Measurements from ENCODE around the gene CELF4.

CELF4 gene

GRCh38 chr18:37409878-37410277 is 155.7 kb downstream of the CELF4 start:
- no peak overlapping the region for H3K27ac ChIP-seq (ENCODE audit: low read depth, low read length)
- no peaks in the 10 kb centered on the region for H3K36me3 ChIP-seq (ENCODE audit: low read length)
- no peak for TF ChIP-seq CTCF (IDR thresholded peaks at IDR 0.05; ENCODE audit: insufficient read depth, low read length, poor library complexity, severe bottlenecking)
- TF ChIP-seq EZH2phosphoT487 (conservative IDR thresholded peaks at IDR 0.05; ENCODE audit: low read length), result no peak
- H3K9me2 ChIP-seq (replicated peaks; ENCODE audit: insufficient read depth, low read length), result no peaks in the 10 kb centered on the region
- H4K20me1 ChIP-seq (ENCODE audit: low read depth, low read length), result no peaks in the 10 kb centered on the region
- no peak overlapping the region for H2AFZ ChIP-seq (ENCODE audit: low read depth, low read length, severe bottlenecking)
- no peak overlapping the region for H3K4me2 ChIP-seq (ENCODE audit: low read depth, low read length, poor library complexity, severe bottlenecking)
- no peaks in the 10 kb centered on the region for H3K9me3 ChIP-seq (ENCODE audit: insufficient read depth, low read length)
- H3F3A ChIP-seq (ENCODE audit: insufficient read depth), result no peaks in the 10 kb centered on the region
- no peak overlapping the region for H3K9ac ChIP-seq (ENCODE audit: low read length)
- no peaks in the 10 kb centered on the region for H3K27me3 ChIP-seq (ENCODE audit: low read length)
- H3K4me3 ChIP-seq (ENCODE audit: insufficient read depth, low read length, poor library complexity, severe bottlenecking), result no peak overlapping the region
- H3K79me2 ChIP-seq (ENCODE audit: insufficient read depth, low read length), result no peaks in the 10 kb centered on the region

DNA sequence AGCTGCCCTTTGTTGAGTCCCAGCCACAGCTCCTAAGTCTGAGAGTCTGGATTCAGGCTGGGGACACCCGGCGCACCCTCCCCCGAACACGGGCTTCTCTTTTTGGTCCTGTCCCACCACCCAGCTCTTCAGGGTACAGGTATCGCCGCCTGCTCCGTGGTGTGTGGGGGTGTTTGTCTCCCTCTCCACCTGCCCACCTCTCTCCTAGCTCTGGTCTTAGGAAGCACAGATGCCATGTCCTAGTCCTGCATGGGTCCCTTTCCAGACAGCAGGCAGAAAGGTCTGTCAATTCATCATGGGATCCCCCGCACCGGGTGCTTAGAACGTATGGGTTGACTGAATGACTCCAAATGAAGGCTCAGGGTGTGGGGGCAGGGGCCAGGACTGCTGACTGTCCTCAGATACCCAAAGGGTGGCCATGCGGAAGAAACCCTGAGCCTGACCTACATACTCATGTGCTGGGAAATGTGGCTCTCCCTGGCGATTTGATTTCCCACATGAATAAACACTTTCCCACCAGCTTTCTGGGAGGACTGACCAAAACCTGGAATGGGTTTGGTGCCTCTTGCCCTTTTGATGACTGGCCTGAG is 156.8 kb downstream of the CELF4 start:
- Histone ChIP-seq H3K9me3 (ENCODE audit: insufficient read depth, low read length) (no peaks in the 10 kb centered on the region), H3K4me2 (ENCODE audit: low read depth, low read length, poor library complexity, severe bottlenecking) (no peak overlapping the region), H3K9ac (ENCODE audit: low read length) (no peak overlapping the region), H3K27ac (ENCODE audit: low read depth, low read length) (no peak overlapping the region), H3K36me3 (ENCODE audit: low read length) (no peaks in the 10 kb centered on the region), H3K4me3 (ENCODE audit: insufficient read depth, low read length, poor library complexity, severe bottlenecking) (no peak overlapping the region), H3F3A (ENCODE audit: insufficient read depth) (no peaks in the 10 kb centered on the region), H2AFZ (ENCODE audit: low read depth, low read length, severe bottlenecking) (no peak overlapping the region), H3K9me2 (replicated peaks; ENCODE audit: insufficient read depth, low read length) (no peaks in the 10 kb centered on the region), H4K20me1 (ENCODE audit: low read depth, low read length) (no peaks in the 10 kb centered on the region), H3K79me2 (ENCODE audit: insufficient read depth, low read length) (no peaks in the 10 kb centered on the region), H3K27me3 (ENCODE audit: low read length) (no peaks in the 10 kb centered on the region)
- no peak for TF ChIP-seq CTCF (IDR thresholded peaks at IDR 0.05; ENCODE audit: insufficient read depth, low read length, poor library complexity, severe bottlenecking)
- TF ChIP-seq EZH2phosphoT487 (conservative IDR thresholded peaks at IDR 0.05; ENCODE audit: low read length), result no peak

DNA sequence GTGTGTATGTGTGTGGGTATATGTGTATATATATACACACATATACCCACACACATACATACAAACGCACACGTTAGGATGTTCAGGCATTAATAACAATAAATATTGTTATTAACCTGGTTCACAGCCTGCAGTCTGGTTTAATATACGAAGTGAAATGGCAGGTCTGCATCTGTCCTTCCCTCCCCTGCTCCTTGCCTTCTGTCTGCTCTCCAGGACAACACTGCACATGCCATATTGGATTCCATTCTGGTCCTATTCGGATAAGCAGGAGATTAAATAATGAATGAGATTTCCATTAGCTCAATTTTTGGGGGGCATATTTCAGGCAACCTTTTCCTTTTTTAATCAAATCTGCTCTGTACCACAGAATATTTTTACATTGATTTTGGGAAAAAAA is 158.0 kb downstream of the CELF4 start:
- no peaks in the 10 kb centered on the region for H3K36me3 ChIP-seq (ENCODE audit: low read length)
- no peaks in the 10 kb centered on the region for H4K20me1 ChIP-seq (ENCODE audit: low read depth, low read length)
- no peak overlapping the region for H2AFZ ChIP-seq (ENCODE audit: low read depth, low read length, severe bottlenecking)
- no peak overlapping the region for H3K27ac ChIP-seq (ENCODE audit: low read depth, low read length)
- TF ChIP-seq EZH2phosphoT487 (conservative IDR thresholded peaks at IDR 0.05; ENCODE audit: low read length), result no peak
- no peak for TF ChIP-seq CTCF (IDR thresholded peaks at IDR 0.05; ENCODE audit: insufficient read depth, low read length, poor library complexity, severe bottlenecking)
- H3K9me3 ChIP-seq (ENCODE audit: insufficient read depth, low read length), result no peaks in the 10 kb centered on the region
- no peaks in the 10 kb centered on the region for H3K9me2 ChIP-seq (replicated peaks; ENCODE audit: insufficient read depth, low read length)
- no peaks in the 10 kb centered on the region for H3K27me3 ChIP-seq (ENCODE audit: low read length)
- H3K4me2 ChIP-seq (ENCODE audit: low read depth, low read length, poor library complexity, severe bottlenecking), result no peak overlapping the region
- H3K79me2 ChIP-seq (ENCODE audit: insufficient read depth, low read length), result no peaks in the 10 kb centered on the region
- no peak overlapping the region for H3K9ac ChIP-seq (ENCODE audit: low read length)
- no peak overlapping the region for H3K4me3 ChIP-seq (ENCODE audit: insufficient read depth, low read length, poor library complexity, severe bottlenecking)
- no peaks in the 10 kb centered on the region for H3F3A ChIP-seq (ENCODE audit: insufficient read depth)
